K562 (cell line): ENCODE measurements around the gene MADCAM1. TPM values are rescaled to one million over a fixed set of nuclear protein-coding genes. Genes with fewer than 3 reads are reported as not detected.
A peak's percentile ranks its signal among the peaks of the same experiment; 100 is the strongest.

ENCODE experiments used
- ATAC-seq: fragments of 200-7000 bp; cut with Tn5 transposase; 3 replicates; pipeline ENCODE4 v1.9.1; 2020; ENCODE audit warnings: moderate library complexity
- BruUV-seq: library from RNA; stranded (reverse); fragments of 400-500 nt; replicated peaks from 2 replicates; lab custom pipeline; 2021; lab: Mats Ljungman, UMichigan
- CTCF ChIA-PET: fragments of 300-600 bp; formaldehyde crosslinking; extraction: SDS; loops from one replicate; lab custom pipeline; 2021; ENCODE audit warnings: low intra/inter-chr PET ratio; lab: Yijun Ruan, JAX
- POLR2A ChIA-PET: fragments of 300-600, 350-650 bp; sonication (Branson Sonifier 250); formaldehyde crosslinking; extraction: SDS; loops from one replicate; lab custom pipeline; 2021; ENCODE audit warnings: antibody characterized with exemption, inconsistent platforms; lab: Yijun Ruan, JAX
- DNase-seq, 4 experiments: peaks; one replicate each; pipeline versions ENCODE4 v3.0.0 to v3.0.0-alpha.2; 2011 to 2018; ENCODE audit warnings: low spot score in 3 of 4, mixed read lengths in 3 of 4; ENCODE audit errors: extremely low read depth in 1 of 4
- FAIRE-seq: peaks from 2 replicates; lab custom pipeline; 2011; peaks lifted over from hg19 to GRCh38; lab: Jason Lieb, UNC
- H2AFZ ChIP-seq: 2 replicates; pipeline ENCODE4 v1.6.0; 2011; ENCODE audit warnings: low read depth, low read length, control low read depth, inconsistent platforms
- H3K27ac ChIP-seq: fragments of 200-600 bp; 3 replicates; pipeline ENCODE4 v1.8.0; 2011; ENCODE audit warnings: low read depth, mild to moderate bottlenecking, control low read depth, inconsistent platforms, low read length, moderate library complexity, mixed read lengths; ENCODE audit errors: extremely low read depth
- H3K27me3 ChIP-seq, 2 experiments: fragments of 300-600 bp in 1 of 2; 2 replicates in 1 of 2; 3 replicates in 1 of 2; pipeline versions ENCODE4 v1.6.0 to v1.8.0; 2011; ENCODE audit warnings: inconsistent platforms in 2 of 2, low read length in 2 of 2, mild to moderate bottlenecking in 1 of 2, mixed read lengths in 1 of 2, moderate library complexity in 1 of 2; ENCODE audit not compliant: control insufficient read depth in 2 of 2, insufficient read depth in 2 of 2
- H3K36me3 ChIP-seq: fragments of 300-600 bp; 3 replicates; pipeline ENCODE4 v1.8.0; 2011; ENCODE audit warnings: mild to moderate bottlenecking, low read length, inconsistent platforms; ENCODE audit not compliant: control insufficient read depth, insufficient read depth
- H3K4me1 ChIP-seq, 2 experiments: fragments of 200-600 bp in 1 of 2; replicated peaks in 1 of 2; 2 replicates in 1 of 2; 3 replicates in 1 of 2; pipeline versions ENCODE4 v1.5.1 to v1.8.0; 2011; ENCODE audit warnings: inconsistent platforms in 2 of 2, low read length in 2 of 2, mild to moderate bottlenecking in 1 of 2, mixed read lengths in 1 of 2, moderate library complexity in 1 of 2; ENCODE audit not compliant: control insufficient read depth in 2 of 2, insufficient read depth in 2 of 2
- H3K4me2 ChIP-seq: 2 replicates; pipeline ENCODE4 v1.6.1; 2011; ENCODE audit warnings: low read length, control low read depth, inconsistent platforms, mixed read lengths; ENCODE audit not compliant: insufficient read depth
- H3K4me3 ChIP-seq: fragments of 200-600 bp; sonication (generic), shearing (Covaris generic); 2 replicates; pipeline ENCODE4 v1.5.1; 2016; ENCODE audit warnings: control low read depth, inconsistent platforms
- H3K79me2 ChIP-seq: fragments of 200-600 bp; 3 replicates; pipeline ENCODE4 v1.8.0; 2011; ENCODE audit warnings: low read length, inconsistent platforms; ENCODE audit not compliant: control insufficient read depth, insufficient read depth
- H3K9ac ChIP-seq, 2 experiments: 2 replicates each; pipeline versions ENCODE4 v1.6.0 to v1.6.1; 2011; ENCODE audit warnings: low read depth in 2 of 2, low read length in 2 of 2, control low read depth in 1 of 2, inconsistent platforms in 1 of 2, mild to moderate bottlenecking in 1 of 2, mixed read lengths in 1 of 2; ENCODE audit not compliant: insufficient read depth in 1 of 2
- H3K9me1 ChIP-seq: one replicate; pipeline ENCODE4 v1.6.0; 2011; ENCODE audit warnings: inconsistent platforms, mild to moderate bottlenecking, low read length, moderate library complexity; ENCODE audit not compliant: control insufficient read depth, insufficient read depth
- H3K9me3 ChIP-seq: replicated peaks from 2 replicates; pipeline ENCODE4 v1.5.1; 2011; ENCODE audit warnings: low read depth, low read length, inconsistent platforms; ENCODE audit not compliant: control insufficient read depth, insufficient read depth
- H4K20me1 ChIP-seq: replicated peaks from 2 replicates; pipeline ENCODE4 v1.6.1; 2011; ENCODE audit warnings: low read length, inconsistent platforms, mixed read lengths; ENCODE audit not compliant: control insufficient read depth, insufficient read depth
- MYC ChIP-seq, 2 experiments: fragments of 250-450 bp in 1 of 2; sonication (Bioruptor Pico) in 1 of 2; IDR thresholded peaks; 2 replicates each; pipeline versions ENCODE4 v1.5.1 to v1.6.1; 2012 to 2021; ENCODE audit warnings: low read depth in 2 of 2, borderline replicate concordance in 1 of 2, improper control_type of control experiment in 1 of 2, low read length in 1 of 2, mild to moderate bottlenecking in 1 of 2, moderate library complexity in 1 of 2
- WGBS: fragments of 100-300 bp; shearing (Covaris generic); methylation state at CpG from one replicate; pipeline ENCODE4 v1.1.6; 2016; ENCODE audit warnings: low coverage, mixed read lengths; ENCODE audit not compliant: insufficient coverage; ENCODE audit errors: missing lambda C conversion rate; 5-methylcytosine and 5-hydroxymethylcytosine counted together
- in situ Hi-C: fragments of 300-500 bp; cut with MboI; formaldehyde crosslinking; loops from 4 replicates; pipeline ENCODE4 v1.15.0; 2018; ENCODE audit warnings: inconsistent platforms, mixed read lengths
- intact Hi-C: fragments of 100-400 bp; cut with micrococcal nuclease; formaldehyde crosslinking; loops from 2 replicates; pipeline ENCODE4 v1.14.2; 2022
- polyA plus RNA-seq, 8 experiments: library from polyadenylated mRNA; depleted of rRNA in 4 of 8; stranded (reverse) in 5 of 8; unstranded in 3 of 8; fragments of >200 nt; fragmentation: Nextera tagmentation in 2 of 8; fragmentation: Illumina TruSeq in 1 of 8; extraction: Ambion mirVana in 2 of 8; extraction: Trizol in 1 of 8; gene quantifications; 2 replicates each; pipeline versions ENCODE4 v1.2.1 to v1.2.3, GENCODE V29; 2011 to 2014; ENCODE audit warnings: inconsistent platforms in 1 of 8, missing spikeins in 1 of 8
- total RNA-seq, 7 experiments: library from RNA; depleted of rRNA in 6 of 7; stranded (reverse); fragments of >200 nt in 6 of 7; fragmentation: Illumina TruSeq in 2 of 7; extraction: Trizol in 2 of 7; gene quantifications; 2 replicates each; pipeline versions ENCODE4 v1.2.1 to v1.2.3, GENCODE V29; 2011 to 2021; ENCODE audit warnings: low replicate concordance in 1 of 7
- TF ChIP-seq, protein P1 (sequence below), 2 experiments: fragments of 450-650 bp; IDR thresholded peaks; 2 replicates each; pipeline ENCODE4 v1.6.1; 2016

MADCAM1 gene
- total and polyA plus RNA-seq, 9 of the 15 experiments (the other 6 are each of a cell fraction or from before 2014, with no cell fraction given): 0.09 to 0.36 (median 0.09) TPM; not detected in 6

DNA sequence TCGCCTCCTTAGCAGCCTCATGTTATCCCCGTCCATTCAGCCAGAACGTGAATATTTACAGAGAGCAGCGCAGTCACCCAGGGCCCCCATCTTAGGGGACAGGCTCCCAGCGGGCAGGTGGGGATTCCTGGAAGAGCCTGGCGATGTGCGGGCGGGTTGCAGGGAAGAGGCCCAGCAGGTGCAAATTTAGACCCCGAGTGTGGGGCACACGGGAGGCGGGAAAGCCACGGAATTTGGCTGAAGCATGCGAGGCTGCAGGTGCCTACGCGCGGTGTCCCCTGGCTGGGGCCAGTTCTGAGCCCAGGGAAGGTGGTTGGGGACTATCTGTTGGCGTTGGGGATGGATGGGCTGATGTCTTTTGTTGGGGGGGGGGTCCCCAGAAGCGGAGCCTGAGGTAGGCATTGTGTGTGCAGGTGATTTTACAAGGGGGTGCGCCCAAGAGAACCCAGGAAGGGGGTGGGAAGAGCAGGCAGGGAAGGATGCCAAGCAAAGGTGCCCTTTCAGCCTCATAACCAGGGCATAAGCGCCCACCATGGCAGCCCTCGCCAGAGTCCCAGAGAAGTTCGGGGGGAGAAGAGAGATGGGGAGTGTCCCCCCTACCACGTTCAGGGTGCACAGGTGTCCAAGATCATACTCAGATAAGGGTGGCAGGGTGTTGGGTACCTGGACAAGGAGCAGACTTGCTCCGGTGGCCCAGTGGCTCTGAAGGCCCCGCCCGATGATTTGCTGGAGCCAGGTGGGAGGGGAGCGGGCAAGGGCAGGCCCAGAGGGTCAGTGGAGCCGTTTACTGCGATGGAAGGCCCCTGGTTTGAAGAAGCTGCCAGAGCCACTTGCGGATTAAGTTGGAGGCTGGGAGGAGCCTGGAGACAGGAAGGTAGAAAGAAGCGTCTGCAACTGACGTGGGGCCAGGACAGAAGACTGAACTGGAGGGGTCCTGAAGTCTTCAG lies 12.2 kb downstream of the MADCAM1 start:
- Histone ChIP-seq H4K20me1 (no peaks in the 10 kb centered on the region), H3K9me3 (no peaks in the 10 kb centered on the region), H3K27me3 (no peaks in the 10 kb centered on the region; a peak in 1 of 5 replicates), H3K79me2 (peaks cover 13% of the 10 kb centered on the region; the same call in 2 of the 3 replicates), H3K4me1 (peaks cover 16 to 69% of the 10 kb centered on the region in 2 experiments; a peak in 4 of 5 replicates), H2AFZ (peak overlapping the region; percentile 100), H3K36me3 (peaks cover 15% of the 10 kb centered on the region; the same call in 2 of the 3 replicates), H3K4me2 (peak overlapping the region; percentile 95), H3K4me3 (peak overlapping the region; percentile 100), H3K9me1 (peaks cover 2% of the 10 kb centered on the region), H3K9ac (peak overlapping the region; percentile 92 to 98)
- in situ Hi-C loops (no loop called here), intact Hi-C loops (no loop called here)
- peak in 1 of 4 experiments; percentile 24 for DNase-seq
- BruUV-seq: TSS peak; percentile 68
- CTCF ChIA-PET: interaction anchor here (0.6 kb wide), 1 partner anchor 48 kb away, joined by 8 read pairs; no protein-coding TSS in a partner anchor
- TF ChIP-seq, protein P1, sequence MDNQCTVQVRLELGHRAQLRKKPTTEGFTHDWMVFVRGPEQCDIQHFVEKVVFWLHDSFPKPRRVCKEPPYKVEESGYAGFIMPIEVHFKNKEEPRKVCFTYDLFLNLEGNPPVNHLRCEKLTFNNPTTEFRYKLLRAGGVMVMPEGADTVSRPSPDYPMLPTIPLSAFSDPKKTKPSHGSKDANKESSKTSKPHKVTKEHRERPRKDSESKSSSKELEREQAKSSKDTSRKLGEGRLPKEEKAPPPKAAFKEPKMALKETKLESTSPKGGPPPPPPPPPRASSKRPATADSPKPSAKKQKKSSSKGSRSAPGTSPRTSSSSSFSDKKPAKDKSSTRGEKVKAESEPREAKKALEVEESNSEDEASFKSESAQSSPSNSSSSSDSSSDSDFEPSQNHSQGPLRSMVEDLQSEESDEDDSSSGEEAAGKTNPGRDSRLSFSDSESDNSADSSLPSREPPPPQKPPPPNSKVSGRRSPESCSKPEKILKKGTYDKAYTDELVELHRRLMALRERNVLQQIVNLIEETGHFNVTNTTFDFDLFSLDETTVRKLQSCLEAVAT (IDR thresholded peaks at IDR 0.05): no peak
- no peak for TF ChIP-seq MYC (IDR thresholded peaks at IDR 0.05; ENCODE audit: low read depth, low read length)
- TF ChIP-seq MYC (CRISPR knock-in tag; IDR thresholded peaks at IDR 0.05; ENCODE audit: borderline replicate concordance, low read depth): 0 out of 2 replicates have a peak, but pooled peaks have one; percentile 25
- TF ChIP-seq, all 486 proteins: peak for 1
- FAIRE-seq (no peak), ATAC-seq (no peak)
- 37% methylated on average over 32 of the region's 32 CpGs for WGBS
- POLR2A ChIA-PET: interaction anchor here (0.6 kb wide), 1 partner anchor 10 kb away, joined by 4 read pairs; no protein-coding TSS in a partner anchor
- peak overlapping the region; percentile 99; the same call in 1 of the 3 replicates for H3K27ac ChIP-seq
